Activated T-cell treated with anti-CD3 and anti-CD28 coated beads for 48 hours (primary cell): ENCODE data around the gene RABGAP1L.
"Not testable (repeated sequence)": the region's sequence is repeated elsewhere in the genome, so short reads cannot be mapped to it uniquely, and the experiment has no call there.

Source experiments
- DNase-seq: peaks from one replicate; pipeline ENCODE4 v3.0.0-alpha.2; 2020; ENCODE audit warnings: low read depth

RABGAP1L gene

GRCh38 chr1:174364996-174365736, 205.8 kb downstream of the RABGAP1L start:
- DNase-seq: no peak

DNA sequence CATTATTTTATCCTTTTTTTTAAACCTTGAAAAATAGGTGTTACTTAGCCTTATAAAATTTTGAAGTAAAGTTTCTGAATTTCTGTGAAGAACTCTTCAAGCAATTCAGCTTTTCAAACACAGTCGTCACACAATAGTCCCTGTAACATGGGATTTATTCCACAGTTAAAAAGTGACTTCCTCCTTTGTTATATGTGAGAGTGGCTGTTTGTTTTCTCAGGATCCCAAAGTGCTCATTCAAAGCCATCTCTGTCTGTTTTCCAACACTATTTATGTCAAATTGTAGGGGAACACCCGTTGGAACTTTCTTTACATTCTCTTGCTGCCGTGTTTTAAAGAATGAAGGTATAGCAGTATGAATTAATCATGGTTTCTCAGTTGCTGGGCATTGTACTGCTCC, 207.6 kb downstream of the RABGAP1L start:
- no peak for DNase-seq

GRCh38 chr1:174367892-174368291, 208.6 kb downstream of the RABGAP1L start:
- no peak for DNase-seq

GRCh38 chr1:174376030-174376429, 216.7 kb downstream of the RABGAP1L start:
- no peak for DNase-seq

DNA sequence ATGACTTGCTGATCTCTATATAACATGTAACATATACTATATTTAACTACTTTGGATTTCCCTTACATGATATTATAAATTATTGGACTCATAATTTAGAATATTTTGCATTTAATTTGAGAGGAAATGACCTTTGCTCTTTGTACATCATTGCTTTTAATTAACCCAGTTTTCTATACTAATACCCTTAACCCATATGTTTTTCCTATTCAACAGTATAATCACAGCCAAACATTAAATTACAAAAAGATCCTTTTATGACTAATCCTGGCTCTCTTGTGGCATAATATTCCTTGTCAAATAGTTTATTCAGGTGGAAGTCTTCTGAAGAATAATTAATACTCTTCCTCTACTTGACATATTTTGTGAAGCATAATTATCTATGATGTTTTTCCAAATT, 232.4 kb downstream of the RABGAP1L start:
- no peak for DNase-seq

GRCh38 chr1:174393885-174394284, 234.6 kb downstream of the RABGAP1L start:
- DNase-seq: no peak

- no peak for DNase-seq
Measured at GRCh38 chr1:174397261-174397660, 237.9 kb downstream of the RABGAP1L start.

DNA sequence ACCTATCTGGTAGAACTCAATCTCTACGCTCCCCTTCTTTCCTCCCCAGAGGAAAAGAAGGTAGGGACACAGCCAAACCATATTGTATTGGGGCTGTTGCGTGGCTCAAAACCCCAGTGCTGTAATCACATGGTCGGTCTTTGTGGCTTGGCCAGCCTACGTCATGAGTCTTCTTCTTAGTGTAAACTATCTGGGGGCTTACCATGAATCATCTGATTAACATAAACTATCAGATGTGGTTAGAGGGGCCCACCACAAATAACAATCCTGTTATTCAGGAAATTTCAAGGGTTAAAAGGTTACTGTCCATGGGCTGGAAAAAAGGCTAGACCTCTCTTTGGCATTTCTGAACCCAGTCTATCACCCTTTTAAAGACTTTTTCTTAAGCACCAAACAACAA, 238.9 kb downstream of the RABGAP1L start:
- DNase-seq: no peak

DNA sequence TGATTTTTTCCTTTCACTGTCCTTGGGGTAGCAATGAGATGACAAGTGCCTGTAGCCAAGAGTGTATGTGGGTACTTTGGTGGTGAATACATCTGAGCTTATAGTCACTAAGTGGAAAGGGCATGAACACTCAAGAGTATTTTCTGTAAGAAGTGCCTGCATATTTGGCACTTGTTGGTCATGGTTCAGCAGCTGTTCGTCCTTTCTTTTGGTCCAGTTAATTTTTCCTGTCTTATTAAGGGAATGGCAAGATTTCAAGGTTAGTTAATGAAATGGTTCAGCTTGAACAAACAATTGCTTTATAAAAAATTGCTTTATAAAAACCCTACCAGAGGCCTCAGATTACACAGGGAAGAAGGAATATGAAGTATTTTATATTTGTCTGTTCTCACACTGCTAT, 239.9 kb downstream of the RABGAP1L start:
- DNase-seq: no peak

GRCh38 chr1:174401075-174401474, 241.8 kb downstream of the RABGAP1L start:
- no peak for DNase-seq

GRCh38 chr1:174405219-174405618, 245.9 kb downstream of the RABGAP1L start:
- no peak for DNase-seq

- DNase-seq: no peak
Measured at GRCh38 chr1:174406421-174406820, 247.1 kb downstream of the RABGAP1L start.

GRCh38 chr1:174407665-174408064, 248.3 kb downstream of the RABGAP1L start:
- no peak for DNase-seq

- DNase-seq: no peak
Measured at GRCh38 chr1:174408146-174408545, 248.8 kb downstream of the RABGAP1L start.

DNA sequence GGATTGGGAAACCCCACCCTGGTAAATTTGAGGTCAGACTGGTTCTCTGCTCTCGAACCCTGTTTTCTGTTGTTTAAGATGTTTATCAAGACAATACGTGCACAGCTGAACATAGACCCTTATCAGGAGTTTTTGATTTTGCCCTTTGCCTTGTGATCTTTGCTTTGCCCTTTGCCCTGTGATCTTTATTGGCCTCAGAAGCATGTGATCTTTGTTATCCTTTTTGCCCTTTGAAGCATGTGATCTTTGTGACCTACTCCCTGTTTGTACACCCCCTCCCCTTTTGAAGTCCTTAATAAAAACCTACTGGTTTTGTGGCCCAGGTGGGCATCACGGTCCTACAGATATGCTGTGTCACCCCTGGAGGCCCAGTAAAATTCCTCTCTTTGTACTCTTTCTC, 250.5 kb downstream of the RABGAP1L start:
- not testable (repeated sequence) for DNase-seq

DNA sequence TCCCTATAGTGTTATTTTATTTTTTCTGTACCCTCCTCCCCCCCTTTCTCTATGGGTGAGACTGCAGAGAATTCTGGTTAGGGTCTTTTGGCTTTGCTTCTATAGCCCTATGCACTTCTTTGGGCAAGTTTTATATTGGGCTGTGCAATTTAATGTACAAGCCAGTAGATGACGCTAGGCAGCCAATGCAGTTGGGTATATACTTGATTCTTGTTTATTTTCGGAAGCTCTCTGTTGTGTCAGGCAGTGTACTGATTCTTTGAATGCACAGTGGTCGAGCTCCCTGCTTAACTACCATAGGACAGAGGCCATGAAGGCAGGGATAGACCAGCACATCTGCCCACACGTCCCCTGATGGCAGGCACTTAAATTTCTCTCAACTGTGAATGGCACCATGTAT, 254.3 kb downstream of the RABGAP1L start:
- DNase-seq: no peak

DNA sequence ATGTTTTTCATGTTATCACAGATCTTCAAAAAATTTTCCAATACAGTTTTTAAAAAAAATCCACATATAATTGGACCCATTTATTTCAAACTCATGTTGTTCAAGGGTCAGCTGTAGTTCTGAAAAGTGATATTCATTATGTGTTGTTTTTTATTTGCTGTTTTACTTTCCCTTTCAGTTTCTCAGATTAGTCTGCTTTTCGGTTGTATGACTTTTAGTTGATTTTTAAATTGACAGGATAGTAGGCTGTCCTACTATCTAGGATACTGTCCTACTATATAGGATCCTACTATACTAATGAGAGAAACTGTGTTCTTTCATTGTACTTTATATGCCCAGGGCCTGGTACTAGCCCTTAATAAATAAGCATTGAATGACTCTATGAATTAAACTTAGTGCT, 254.9 kb downstream of the RABGAP1L start:
- no peak for DNase-seq

DNA sequence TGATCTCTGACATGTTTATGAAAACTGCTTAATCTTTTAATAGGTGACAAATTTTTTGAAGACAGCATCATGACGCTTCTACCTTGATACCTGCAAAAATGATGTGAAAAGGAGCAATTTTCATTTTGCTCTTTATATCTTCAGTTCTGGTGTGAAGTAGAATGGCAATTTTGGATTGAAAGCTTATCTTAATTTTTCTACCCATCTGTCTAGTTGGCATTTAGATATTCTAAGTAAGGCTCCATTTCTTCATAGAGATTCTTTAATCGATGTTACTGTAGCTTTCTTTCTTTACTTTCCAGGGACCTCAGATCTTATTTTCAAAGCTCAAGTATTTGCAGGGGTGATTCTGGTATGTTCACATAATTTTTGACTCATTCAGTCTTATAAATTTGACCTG, 256.2 kb downstream of the RABGAP1L start:
- DNase-seq: no peak

DNA sequence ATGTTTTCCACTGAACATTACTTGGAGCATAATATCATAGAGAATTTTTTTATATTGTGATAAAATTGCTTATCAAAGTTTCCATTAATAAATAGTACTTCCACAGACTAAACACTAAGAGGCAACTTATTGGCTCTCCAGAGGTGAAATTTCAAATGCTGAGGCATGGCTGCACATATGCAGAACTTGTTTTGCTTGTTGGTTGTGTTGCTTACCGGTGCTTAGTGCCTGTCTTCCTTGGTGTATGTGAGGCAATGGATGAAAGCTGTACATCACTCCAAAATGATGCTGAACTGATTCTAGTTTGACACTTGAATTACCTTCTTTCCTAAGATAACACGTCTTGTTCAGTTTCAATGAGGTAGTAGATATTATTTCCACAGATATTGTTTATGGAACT, 258.6 kb downstream of the RABGAP1L start:
- no peak for DNase-seq

DNA sequence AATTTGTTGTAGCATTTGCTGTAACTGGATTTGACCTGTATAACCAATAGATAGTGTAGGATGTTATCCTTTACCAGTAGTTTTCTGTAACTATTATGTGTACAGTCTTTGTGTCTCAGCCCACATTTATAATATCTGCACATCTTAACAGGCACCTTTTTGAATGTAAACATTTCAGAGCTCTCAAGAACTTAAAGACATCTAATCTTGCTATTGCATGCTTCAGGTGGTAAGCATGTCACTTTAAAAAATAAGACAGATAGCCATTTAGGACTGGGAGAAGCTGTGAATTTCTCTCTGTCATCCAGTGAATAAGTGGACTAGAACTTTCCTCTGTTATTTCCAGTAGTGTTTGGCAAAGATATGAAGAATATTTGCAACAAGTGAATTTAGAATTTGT, 265.8 kb downstream of the RABGAP1L start:
- no peak for DNase-seq

- DNase-seq: no peak
Measured at GRCh38 chr1:174426153-174426552, 266.8 kb downstream of the RABGAP1L start.

DNA sequence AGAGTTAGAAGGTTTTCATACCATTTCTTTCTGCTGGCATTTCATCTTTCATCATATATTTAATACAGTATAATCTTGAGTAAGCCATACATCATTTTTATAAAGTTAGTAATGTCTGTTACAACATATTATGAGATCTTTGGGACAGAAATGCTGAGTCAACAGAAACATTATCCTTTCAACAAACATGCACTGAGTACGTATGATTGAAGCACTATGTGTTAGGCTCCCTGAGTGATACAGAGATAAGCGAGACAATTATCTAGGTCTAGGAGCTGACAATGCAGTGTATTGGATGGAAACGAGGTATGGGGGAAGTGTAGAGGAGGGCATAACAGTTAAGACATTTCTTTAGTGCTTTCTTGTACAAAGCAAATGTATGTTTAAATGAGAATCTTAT, 268.7 kb downstream of the RABGAP1L start:
- DNase-seq: no peak

GRCh38 chr1:174428739-174429138, 269.4 kb downstream of the RABGAP1L start:
- no peak for DNase-seq

- DNase-seq: no peak
Measured at GRCh38 chr1:174433451-174433850, 274.1 kb downstream of the RABGAP1L start.
